H1 (cell line): ENCODE measurements around the gene NDUFS7. TPM values are rescaled to one million over a fixed set of nuclear protein-coding genes. Genes with fewer than 3 reads are reported as not detected.

Source experiments
- CTCF ChIA-PET: fragments of 300-600 bp; sonication (Branson Sonifier 250); formaldehyde crosslinking; loops from one replicate; lab custom pipeline; 2021; ENCODE audit not compliant: partially characterized antibody; lab: Charles Lee
- POLR2A ChIA-PET: fragments of 300-600 bp; sonication (Branson Sonifier 250); formaldehyde crosslinking; loops from one replicate; lab custom pipeline; 2021; ENCODE audit warnings: inconsistent platforms; ENCODE audit not compliant: partially characterized antibody; lab: Charles Lee
- DNase-seq, 2 experiments: peaks; one replicate each; pipeline versions ENCODE4 v3.0.0 to v3.0.0-alpha.2; 2010 to 2022; ENCODE audit warnings: low spot score in 2 of 2, low read depth in 1 of 2, mixed read lengths in 1 of 2
- FAIRE-seq: peaks from 2 replicates; lab custom pipeline; 2011; peaks lifted over from hg19 to GRCh38; lab: Jason Lieb, UNC
- H2AFZ ChIP-seq: 2 replicates; pipeline ENCODE4 v1.8.1; 2012; ENCODE audit warnings: low read length, inconsistent platforms
- H2AK5ac ChIP-seq: 2 replicates; pipeline ENCODE4 v1.6.1; 2013; ENCODE audit warnings: low read depth, low read length
- H2BK120ac ChIP-seq: replicated peaks from 2 replicates; pipeline ENCODE3; 2013; ENCODE audit warnings: low read depth, low read length, inconsistent platforms
- H2BK12ac ChIP-seq: 2 replicates; pipeline ENCODE4 v1.6.1; 2013; ENCODE audit warnings: low read depth, low read length
- H2BK15ac ChIP-seq: 2 replicates; pipeline ENCODE4 v1.6.1; 2013; ENCODE audit warnings: low read length
- H2BK20ac ChIP-seq: 2 replicates; pipeline ENCODE4 v1.6.1; 2013; ENCODE audit warnings: low read length
- H2BK5ac ChIP-seq: 2 replicates; pipeline ENCODE4 v1.6.1; 2013; ENCODE audit warnings: low read depth, low read length
- H3K14ac ChIP-seq: 2 replicates; pipeline ENCODE4 v1.6.1; 2013; ENCODE audit warnings: inconsistent platforms; ENCODE audit not compliant: insufficient read length
- H3K18ac ChIP-seq: 2 replicates; pipeline ENCODE4 v1.6.1; 2013; ENCODE audit warnings: low read length; ENCODE audit errors: extremely low read depth
- H3K23ac ChIP-seq: 2 replicates; pipeline ENCODE4 v1.6.1; 2013; ENCODE audit warnings: inconsistent platforms; ENCODE audit not compliant: insufficient read length
- H3K23me2 ChIP-seq: 2 replicates; pipeline ENCODE4 v1.6.1; 2013; ENCODE audit warnings: low read depth, low read length
- H3K27ac ChIP-seq: 2 replicates; pipeline ENCODE4 v1.6.1; 2011; ENCODE audit warnings: low read depth, low read length, inconsistent platforms
- H3K27me3 ChIP-seq, 4 experiments: replicated peaks in 1 of 4; 1 replicate in 1 of 4; 2 replicates in 3 of 4; pipeline versions ENCODE4 v1.6.1 to v1.8.1; 2011 to 2013; ENCODE audit warnings: low read length in 3 of 4, mild to moderate bottlenecking in 3 of 4, inconsistent platforms in 2 of 4, mixed read lengths in 2 of 4, moderate library complexity in 1 of 4; ENCODE audit not compliant: control insufficient read depth in 3 of 4, insufficient read depth in 3 of 4; ENCODE audit errors: extremely low read depth in 1 of 4
- H3K36me3 ChIP-seq, 4 experiments: 2 replicates each; pipeline versions ENCODE4 v1.6.1 to v1.8.1; 2011 to 2013; ENCODE audit warnings: mild to moderate bottlenecking in 4 of 4, low read length in 3 of 4, moderate library complexity in 2 of 4, control low read depth in 1 of 4, inconsistent platforms in 1 of 4; ENCODE audit not compliant: insufficient read depth in 4 of 4, control insufficient read depth in 2 of 4
- H3K4ac ChIP-seq: replicated peaks from 2 replicates; pipeline ENCODE3; 2013; ENCODE audit warnings: low read length, low read depth, mixed read lengths, inconsistent platforms; ENCODE audit not compliant: insufficient read length
- H3K4me1 ChIP-seq, 4 experiments: replicated peaks in 1 of 4; 1 replicate in 1 of 4; 2 replicates in 3 of 4; pipeline versions ENCODE4 v1.6.1 to v1.8.1; 2011 to 2013; ENCODE audit warnings: low read length in 3 of 4, inconsistent platforms in 2 of 4, mixed read lengths in 1 of 4; ENCODE audit not compliant: insufficient read depth in 4 of 4, control insufficient read depth in 3 of 4
- H3K4me2 ChIP-seq, 2 experiments: 2 replicates each; pipeline versions ENCODE4 v1.6.1 to v1.8.1; 2011 to 2013; ENCODE audit warnings: low read depth in 2 of 2, low read length in 2 of 2, control low read depth in 1 of 2, inconsistent platforms in 1 of 2, mild to moderate bottlenecking in 1 of 2; ENCODE audit not compliant: insufficient read depth in 1 of 2
- H3K4me3 ChIP-seq, 4 experiments: fragments of 200-600, 300-600 bp in 1 of 4; sonication (generic), shearing (Covaris generic), sonication (Bioruptor Twin) in 1 of 4; 2 replicates each; pipeline versions ENCODE4 v1.5.1 to v1.8.1; 2011 to 2016; ENCODE audit warnings: low read length in 4 of 4, low read depth in 3 of 4, control low read depth in 2 of 4, inconsistent platforms in 2 of 4, mild to moderate bottlenecking in 2 of 4, mixed read lengths in 1 of 4, moderate library complexity in 1 of 4; ENCODE audit not compliant: insufficient read depth in 2 of 4; ENCODE audit errors: extremely low read depth in 1 of 4
- H3K56ac ChIP-seq: replicated peaks from 2 replicates; pipeline ENCODE3; 2013; ENCODE audit warnings: low read depth, mild to moderate bottlenecking, mixed read lengths, low read length, inconsistent platforms; ENCODE audit not compliant: insufficient read length
- H3K79me1 ChIP-seq: 2 replicates; pipeline ENCODE4 v1.6.1; 2013; ENCODE audit warnings: low read depth, low read length, control low read depth
- H3K79me2 ChIP-seq, 2 experiments: 2 replicates each; pipeline versions ENCODE4 v1.6.1 to v1.8.1; 2012 to 2013; ENCODE audit warnings: low read length in 2 of 2, mild to moderate bottlenecking in 2 of 2, inconsistent platforms in 1 of 2; ENCODE audit not compliant: insufficient read depth in 2 of 2, control insufficient read depth in 1 of 2
- H3K9ac ChIP-seq, 4 experiments: replicated peaks in 1 of 4; 1 replicate in 1 of 4; 2 replicates in 3 of 4; pipeline versions ENCODE4 v1.6.1 to v1.8.1; 2011 to 2013; ENCODE audit warnings: low read depth in 3 of 4, low read length in 3 of 4, control low read depth in 2 of 4, mild to moderate bottlenecking in 2 of 4, moderate library complexity in 2 of 4, inconsistent platforms in 1 of 4; ENCODE audit errors: extremely low read depth in 1 of 4
- H3K9me3 ChIP-seq, 2 experiments: 2 replicates each; pipeline versions ENCODE4 v1.6.1 to v1.8.1; 2012 to 2013; ENCODE audit warnings: mild to moderate bottlenecking in 2 of 2, moderate library complexity in 2 of 2, control low read depth in 1 of 2, inconsistent platforms in 1 of 2, low read depth in 1 of 2, low read length in 1 of 2, mixed read lengths in 1 of 2; ENCODE audit not compliant: insufficient read depth in 2 of 2
- H4K20me1 ChIP-seq, 2 experiments: replicated peaks in 1 of 2; 2 replicates each; pipeline versions ENCODE3 to v1.8.1; 2011 to 2013; ENCODE audit warnings: inconsistent platforms in 2 of 2, low read length in 2 of 2, mild to moderate bottlenecking in 1 of 2; ENCODE audit not compliant: insufficient read depth in 2 of 2, control insufficient read depth in 1 of 2
- H4K5ac ChIP-seq: 2 replicates; pipeline ENCODE4 v1.6.1; 2013; ENCODE audit warnings: low read length, low read depth, mixed read lengths, inconsistent platforms; ENCODE audit not compliant: insufficient read length
- H4K8ac ChIP-seq: 2 replicates; pipeline ENCODE4 v1.8.0; 2013; ENCODE audit warnings: mild to moderate bottlenecking, moderate library complexity, low read length, inconsistent platforms; ENCODE audit not compliant: insufficient read depth; ENCODE audit errors: extremely low read depth
- H4K91ac ChIP-seq: replicated peaks from 2 replicates; pipeline ENCODE3; 2013; ENCODE audit warnings: low read length, mixed read lengths, inconsistent platforms; ENCODE audit not compliant: insufficient read length
- CBX8 ChIP-seq: fragments of 300-800, 300-1000 bp; sonication (generic); IDR thresholded peaks from 2 replicates; pipeline ENCODE4 v1.7.1; 2016; ENCODE audit warnings: low read depth, low read length, borderline replicate concordance
- CHD2 ChIP-seq: IDR thresholded peaks from 2 replicates; pipeline ENCODE4 v1.6.1; 2012; ENCODE audit warnings: low read length, improper control_type of control experiment
- CTCF ChIP-seq, 3 experiments: IDR thresholded peaks; 1 replicate in 2 of 3; 2 replicates in 1 of 3; pipeline versions ENCODE4 v1.5.1 to v1.6.1; 2011; ENCODE audit warnings: low read length in 3 of 3, mild to moderate bottlenecking in 3 of 3, inconsistent platforms in 2 of 3, low read depth in 1 of 3, moderate library complexity in 1 of 3; ENCODE audit not compliant: insufficient read depth in 1 of 3; ENCODE audit errors: control extremely low read depth in 1 of 3
- KDM1A ChIP-seq: fragments of 200-600, 300-600 bp; sonication (generic); IDR thresholded peaks from 2 replicates; pipeline ENCODE4 v1.7.1; 2016; ENCODE audit warnings: mild to moderate bottlenecking, low read length, borderline replicate concordance
- KDM4A ChIP-seq: IDR thresholded peaks from one replicate; pipeline ENCODE4 v1.7.1; 2012; ENCODE audit warnings: low read depth, mild to moderate bottlenecking, moderate library complexity, low read length, inconsistent platforms; ENCODE audit not compliant: severe bottlenecking
- PHF8 ChIP-seq: fragments of 200-600 bp; sonication (generic); conservative IDR thresholded peaks from 2 replicates; pipeline ENCODE4 v1.7.1; 2012; ENCODE audit warnings: low read depth, mild to moderate bottlenecking, inconsistent platforms, low read length, moderate library complexity
- POLR2AphosphoS5 ChIP-seq: IDR thresholded peaks from 2 replicates; pipeline ENCODE4 v1.6.1; 2011; ENCODE audit warnings: low read depth, low read length
- RAD21 ChIP-seq, 2 experiments: IDR thresholded peaks in 1 of 2; conservative IDR thresholded peaks in 1 of 2; 2 replicates each; pipeline ENCODE4 v1.6.1; 2011; ENCODE audit warnings: low read depth in 2 of 2, low read length in 2 of 2, improper control_type of control experiment in 1 of 2, inconsistent platforms in 1 of 2, mild to moderate bottlenecking in 1 of 2, moderate library complexity in 1 of 2
- SP1 ChIP-seq: IDR thresholded peaks from 2 replicates; pipeline ENCODE4 v1.6.1; 2011; ENCODE audit warnings: low read depth, low read length
- TAF1 ChIP-seq: IDR thresholded peaks from 2 replicates; pipeline ENCODE4 v1.6.1; 2011; ENCODE audit warnings: mild to moderate bottlenecking, low read depth, low read length
- TBP ChIP-seq: IDR thresholded peaks from 2 replicates; pipeline ENCODE4 v1.6.1; 2011; ENCODE audit warnings: low read depth, low read length, improper control_type of control experiment
- WGBS, 2 experiments: shearing (Covaris generic) in 1 of 2; methylation state at CpG; one replicate each; pipeline versions ENCODE4 v1.1.6 to v1.1.7; 2013 to 2015; ENCODE audit warnings: low lambda C conversion rate in 2 of 2, mixed read lengths in 2 of 2, inconsistent platforms in 1 of 2, low coverage in 1 of 2, missing lambda C conversion rate in 1 of 2; ENCODE audit not compliant: insufficient replicate concordance in 2 of 2, insufficient coverage in 1 of 2, insufficient read length in 1 of 2; ENCODE audit errors: extremely low coverage in 1 of 2, missing lambda C conversion rate in 1 of 2; 5-methylcytosine and 5-hydroxymethylcytosine counted together
- polyA plus RNA-seq, 7 experiments: library from polyadenylated mRNA; depleted of rRNA in 3 of 7; stranded (reverse) in 5 of 7; unstranded in 2 of 7; fragments of >200 nt in 5 of 7; fragments of 200-250 nt in 2 of 7; gene quantifications; 1 replicate in 5 of 7; 2 replicates in 1 of 7; 4 replicates in 1 of 7; pipeline versions ENCODE4 v1.2.1 to v1.2.3, GENCODE V29; 2011 to 2013; ENCODE audit warnings: missing spikeins in 2 of 7, mixed read lengths in 2 of 7
- total RNA-seq: library from RNA; stranded (reverse); fragmentation: NEBNext Ultra II Directional; extraction: Animal tissue kit (Norgen Biotek cat#: 25700); gene quantifications from 2 replicates; pipeline ENCODE4 v1.2.1, GENCODE V29; 2021

Gene NDUFS7
- total and polyA plus RNA-seq, 2 of the 8 experiments (the other 6 are each of a cell fraction or from before 2014, with no cell fraction given), result 78.1 to 309 TPM

- H2AK5ac ChIP-seq, result no peak overlapping the region
- peaks cover 5% of the 10 kb centered on the region for H3K79me1 ChIP-seq
- ChIA-PET POLR2A (interaction anchor here (1.0 to 1.4 kb wide), 3 partner anchors 11 to 52 kb away, joined by 3 to 5 read pairs (median 4); no protein-coding TSS in a partner anchor), CTCF (interaction anchor here (1.5 kb wide), 1 partner anchor 8 kb away, joined by 4 read pairs; no protein-coding TSS in a partner anchor)
- H3K4me3 ChIP-seq, result no peak overlapping the region
- no peak overlapping the region for H2BK15ac ChIP-seq
- peaks cover 0 to 21% of the 10 kb centered on the region in 2 experiments; a peak in 2 of 4 replicates for H3K79me2 ChIP-seq
- no peaks in the 10 kb centered on the region for H3K27me3 ChIP-seq
- H2BK12ac ChIP-seq, result no peak overlapping the region
- H4K91ac ChIP-seq, result no peak overlapping the region
- H3K14ac ChIP-seq, result no peak overlapping the region
- 95% methylated on average over 14 of the region's 14 CpGs; no CpG with 5 or more reads in 1 of the 2 experiments for WGBS, 2 experiments
- H4K20me1 ChIP-seq, result peaks cover 24 to 35% of the 10 kb centered on the region in 2 experiments
- H2AFZ ChIP-seq, result no peak overlapping the region
- no peak overlapping the region for H3K4me2 ChIP-seq
- no peak overlapping the region for H4K5ac ChIP-seq
- FAIRE-seq (no peak), DNase-seq (no peak)
- H3K9me3 ChIP-seq, result no peaks in the 10 kb centered on the region
- peaks cover 33 to 75% (median 70%) of the 10 kb centered on the region in 4 experiments for H3K36me3 ChIP-seq
- no peak overlapping the region for H2BK5ac ChIP-seq
- H2BK120ac ChIP-seq, result no peak overlapping the region
- no peak overlapping the region for H3K4ac ChIP-seq
- no peak overlapping the region for H2BK20ac ChIP-seq
- no peaks in the 10 kb centered on the region for H3K23me2 ChIP-seq
- no peak overlapping the region for H3K23ac ChIP-seq
- H3K18ac ChIP-seq, result no peak overlapping the region
- no peak overlapping the region for H3K9ac ChIP-seq
- no peak overlapping the region; the same call in 1 of the 2 replicates for H3K27ac ChIP-seq
- no peak overlapping the region for H4K8ac ChIP-seq
- no peaks in the 10 kb centered on the region for H3K4me1 ChIP-seq
- no peak overlapping the region for H3K56ac ChIP-seq
- TF ChIP-seq TAF1 (no peak), TBP (no peak), KDM4A (no peak), KDM1A (no peak), SP1 (no peak), CBX8 (no peak), CHD2 (no peak), POLR2AphosphoS5 (no peak), PHF8 (no peak), CTCF (IDR thresholded peaks at IDR 0.05; ENCODE audit: control extremely low read depth in 1 of 3, insufficient read depth in 1 of 3, low read depth in 1 of 3, low read length in 3 of 3) (no peak), RAD21 (IDR thresholded peaks at IDR 0.05 in 1 of 2, conservative IDR thresholded peaks at IDR 0.05 in 1 of 2; ENCODE audit: low read depth in 2 of 2, low read length in 2 of 2) (no peak)
Observed at GRCh38 chr19:1429750-1430149, 46.0 kb downstream of the NDUFS7 start.
